GM12873 (cell line): ENCODE results near the gene ZNF436.

Experiments used
- CTCF ChIP-seq: IDR thresholded peaks from 2 replicates; pipeline ENCODE4 v1.5.1; 2012; ENCODE audit warnings: low read depth, mild to moderate bottlenecking, moderate library complexity, low read length, control low read depth; ENCODE audit not compliant: insufficient read depth; ENCODE audit errors: missing control alignments

The ZNF436 gene

GRCh38 chr1:23369335-23370013, at the start of gene ZNF436:
Gene ZNF436 (minus strand): TSS chr1:23369836. CDS start chr1:23368005, 1,831 bp downstream.
- TF ChIP-seq CTCF, result no peak

- TF ChIP-seq CTCF, result no peak
Measured at GRCh38 chr1:23419180-23419579, 49.5 kb upstream of the ZNF436 start.

GRCh38 chr1:23417570-23417969, 47.9 kb upstream of the ZNF436 start:
- TF ChIP-seq CTCF, result no peak

GRCh38 chr1:23416964-23417363, 47.3 kb upstream of the ZNF436 start:
- no peak for TF ChIP-seq CTCF

GRCh38 chr1:23408797-23409290, 39.2 kb upstream of the ZNF436 start:
- TF ChIP-seq CTCF, result no peak

- no peak for TF ChIP-seq CTCF
Measured at GRCh38 chr1:23407016-23407630, 37.5 kb upstream of the ZNF436 start.

- TF ChIP-seq CTCF, result no peak
Measured at GRCh38 chr1:23405946-23406345, 36.3 kb upstream of the ZNF436 start.
